Left colon (tissue), 2 donors: ENCODE results near the gene CISD2. TPM values are rescaled to one million over a fixed set of nuclear protein-coding genes. Genes with fewer than 3 reads are reported as not detected.
"Not testable (repeated sequence)": the region's sequence is repeated elsewhere in the genome, so short reads cannot be mapped to it uniquely, and the experiment has no call there.

Experiments used
- ATAC-seq: fragments of 200-7000 bp; cut with Tn5 transposase; one replicate; pipeline ENCODE4 v1.9.1; 2020; ENCODE audit warnings: mild to moderate bottlenecking, moderate library complexity
- DNase-seq, 2 donors: peaks; one replicate each; pipeline ENCODE4 v3.0.0-alpha.2; 2020
- intact Hi-C, 2 donors: fragments of 100-400 bp; cut with DNase I in 1 of 2; cut with micrococcal nuclease in 1 of 2; formaldehyde crosslinking; loops; one replicate each; pipeline versions ENCODE4 v1.11.2 to v1.14.0; 2022; cut with DNase I, micrococcal nuclease
- total RNA-seq, 2 donors: library from RNA; stranded (reverse); fragmentation: NEBNext Ultra II Directional; extraction: Animal tissue kit (Norgen Biotek cat#: 25700); gene quantifications; one replicate each; pipeline ENCODE4 v1.2.1, GENCODE V29; 2021
- donor health status: DM: no; HTN: no; CAD: no.
- donor health status: DM: yes; HTN: yes; CAD: no.

Gene CISD2
- total RNA-seq, 2 donors from 2014 or later, result 24.1 TPM

- intact Hi-C loops, result no loop called here
- ATAC-seq (no peak), DNase-seq (no peak)
Observed at GRCh38 chr4:102883278-102883677, 14.5 kb downstream of the CISD2 start.

GRCh38 chr4:102888570-102888969 lies 19.8 kb downstream of the CISD2 start:
- ATAC-seq, DNase-seq, intact Hi-C loops: not testable (repeated sequence)

GRCh38 chr4:102889866-102890265 lies 21.1 kb downstream of the CISD2 start:
- DNase-seq, ATAC-seq, intact Hi-C loops: not testable (repeated sequence)

- DNase-seq, intact Hi-C loops, ATAC-seq: not testable (repeated sequence)
Observed at GRCh38 chr4:102896547-102896946, 27.8 kb downstream of the CISD2 start.

- intact Hi-C loops, ATAC-seq, DNase-seq: not testable (repeated sequence)
Observed at GRCh38 chr4:102897610-102898009, 28.8 kb downstream of the CISD2 start.

GRCh38 chr4:102901804-102902203 lies 33.0 kb downstream of the CISD2 start:
- no peak for ATAC-seq
- intact Hi-C loops, result no loop called here
- DNase-seq, result no peak

- ATAC-seq (no peak), DNase-seq (no peak)
- intact Hi-C loops, result no loop called here
Observed at GRCh38 chr4:102918859-102919258, 50.1 kb downstream of the CISD2 start.

GRCh38 chr4:102919697-102920096 lies 50.9 kb downstream of the CISD2 start:
- ATAC-seq, DNase-seq, intact Hi-C loops: not testable (repeated sequence)

- DNase-seq, result no peak
- intact Hi-C loops, result no loop called here
- no peak for ATAC-seq
Observed at GRCh38 chr4:102935716-102936115, 66.9 kb downstream of the CISD2 start.

- intact Hi-C loops, ATAC-seq, DNase-seq: not testable (repeated sequence)
Observed at GRCh38 chr4:102938063-102938462, 69.3 kb downstream of the CISD2 start.

Other genes with a start within 250 kb of the CISD2 start
- 10 to 100 TPM; 15.8 to 21.1 TPM for gene MANBA, start 108.0 kb upstream of the CISD2 start, total RNA-seq
- 100 to 1,000 TPM; 289 to 296 TPM for gene UBE2D3, start 41.4 kb upstream of the CISD2 start, total RNA-seq
- under 1 TPM; 0.39 to 0.46 TPM for gene SLC9B1, start 150.7 kb downstream of the CISD2 start, total RNA-seq
- 1 to 10 TPM; 1.2 to 3.1 TPM for gene SLC9B2, start 207.8 kb downstream of the CISD2 start, total RNA-seq
- gene BDH2, start 230.8 kb downstream of the CISD2 start, total RNA-seq, result 10 to 100 TPM; 28.6 to 35.4 TPM